GM19328 (cell line): ENCODE results near the gene TSPOAP1.

Experiments
- ATAC-seq: cut with Tn5 transposase; IDR thresholded peaks from one replicate; pipeline ENCODE4 v1.9.1; 2021; ENCODE audit warnings: mild to moderate bottlenecking, moderate library complexity; ENCODE audit not compliant: unreplicated experiment

The TSPOAP1 gene

DNA sequence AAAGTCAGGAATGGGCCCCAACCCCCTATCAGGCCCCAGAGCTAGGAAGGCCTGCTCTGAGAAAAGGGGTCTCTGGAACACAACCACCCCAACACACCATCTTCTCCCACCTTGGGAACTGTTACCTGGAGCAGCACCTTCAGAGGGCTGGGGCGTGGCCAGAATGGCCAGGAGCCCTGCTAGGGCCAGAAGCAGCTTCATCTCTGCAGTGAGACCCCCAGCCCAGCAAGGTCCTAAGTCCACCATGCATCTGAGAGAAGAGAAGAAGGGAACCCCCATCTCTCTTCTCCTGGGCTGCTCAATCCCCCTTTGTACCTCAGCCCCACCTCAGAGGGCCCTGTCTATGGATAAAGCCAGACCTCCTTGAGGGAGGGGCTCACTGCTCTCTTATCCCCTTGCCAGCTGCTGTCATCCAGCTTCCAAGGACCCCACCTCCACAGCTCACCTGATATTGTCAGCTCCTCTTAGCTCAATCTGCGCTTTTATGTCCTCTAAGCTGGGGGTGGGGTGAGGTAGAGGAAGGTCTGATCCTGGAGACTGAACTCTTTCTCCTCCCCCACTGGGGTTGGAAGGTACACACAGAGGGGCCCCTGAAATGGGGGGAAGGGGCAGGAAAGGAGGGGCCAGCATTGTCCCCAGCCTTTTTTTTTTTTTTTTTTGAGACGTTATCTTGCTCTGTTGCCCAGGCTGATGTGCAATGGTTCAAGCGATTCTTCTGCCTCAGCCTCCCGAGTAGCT lies 47.9 kb downstream of the TSPOAP1 start, which contains the start of gene MPO:
TSS of gene MPO (minus strand) at position 456 of the 738 bp plus-strand sequence. CDS start at position 279, 177 bp downstream.
- no peak for ATAC-seq

DNA sequence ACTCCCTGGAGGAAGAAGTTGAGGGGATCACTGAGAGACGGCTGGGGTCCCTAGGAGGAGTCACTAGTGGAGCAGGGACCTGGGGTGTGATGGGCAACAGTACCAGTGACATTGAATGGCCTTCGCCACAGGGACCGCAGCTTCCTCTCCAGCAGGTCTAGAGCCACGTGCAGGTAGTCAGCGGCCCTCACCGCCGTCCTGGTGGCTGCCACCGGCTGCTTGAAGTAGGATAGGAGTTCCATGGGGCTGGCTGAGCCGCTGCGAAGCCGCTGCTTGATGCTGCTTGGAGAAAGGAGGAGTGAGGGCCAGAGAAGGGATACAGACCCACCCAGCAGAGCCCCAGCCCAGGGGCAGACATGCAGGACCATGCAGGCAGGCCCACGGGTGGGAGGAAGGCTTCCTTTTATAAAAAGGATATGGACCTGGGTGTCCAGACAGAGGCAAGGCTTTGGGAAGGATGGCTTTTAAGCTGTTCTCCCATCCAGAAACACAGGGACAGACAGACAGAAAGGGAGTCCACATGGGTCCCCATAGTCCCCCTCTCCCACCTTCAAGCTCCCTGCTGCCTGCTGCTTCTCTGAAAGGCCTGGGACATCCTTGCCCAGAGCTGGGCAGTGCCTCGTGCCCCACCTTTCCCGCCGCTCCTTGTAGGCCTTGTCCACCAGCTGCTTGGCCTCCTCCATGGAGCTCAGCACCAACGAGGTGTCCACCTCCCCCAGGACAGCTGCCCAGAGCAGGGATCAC lies 48.7 kb downstream of the TSPOAP1 start:
- ATAC-seq = no peak

DNA sequence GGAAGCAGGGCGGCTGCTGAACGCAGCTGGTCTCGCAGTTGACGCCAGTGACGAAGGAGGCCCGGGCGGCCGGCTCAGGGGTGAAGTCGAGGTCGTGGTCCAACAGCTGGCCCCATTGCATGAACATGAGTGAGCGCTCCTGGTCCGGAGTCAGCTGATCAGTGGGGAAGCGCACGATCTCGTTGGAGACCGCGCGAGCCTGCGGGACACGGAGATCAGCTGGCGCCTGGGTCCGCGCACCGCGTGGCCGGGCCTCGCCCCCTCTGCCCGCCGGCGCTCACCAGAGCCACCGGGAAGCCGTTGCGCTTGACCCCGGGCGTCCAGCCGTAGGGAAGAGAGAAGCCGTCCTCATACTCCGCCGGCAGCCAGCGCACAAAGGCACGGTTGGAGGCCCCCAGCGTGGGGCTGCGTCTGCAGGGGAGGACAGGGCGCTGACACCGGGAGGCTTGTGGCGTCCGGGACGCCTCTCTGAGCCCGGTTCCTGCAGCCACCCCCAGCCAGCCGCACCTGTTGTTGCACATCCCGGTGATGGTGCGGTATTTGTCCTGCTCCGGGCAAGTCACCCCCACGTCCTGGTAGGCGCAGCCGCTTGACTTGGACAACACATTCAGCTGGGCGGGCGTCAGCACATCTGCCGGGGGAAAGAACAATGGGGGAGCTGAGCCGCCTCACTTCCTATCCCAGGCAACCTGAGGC lies 49.4 kb downstream of the TSPOAP1 start:
- ATAC-seq = no peak

DNA sequence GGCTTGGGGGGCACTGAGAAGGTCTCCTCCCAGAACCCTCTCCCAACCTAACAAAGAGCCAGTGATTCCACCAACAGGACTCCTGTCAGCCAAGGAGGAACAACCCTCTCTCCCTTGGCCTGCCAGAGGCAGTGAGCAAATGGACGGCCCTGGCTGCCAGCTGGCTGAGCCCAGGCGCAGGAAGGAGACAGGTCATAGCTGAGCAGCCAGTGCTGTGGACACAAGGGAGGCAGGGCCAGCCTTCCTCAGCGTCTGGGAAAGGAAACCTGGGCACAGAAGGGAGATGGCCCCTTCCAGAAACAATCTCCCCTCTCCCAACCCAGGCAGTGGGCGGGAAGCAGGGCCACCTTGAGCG lies 50.0 kb downstream of the TSPOAP1 start:
- ATAC-seq = no peak

DNA sequence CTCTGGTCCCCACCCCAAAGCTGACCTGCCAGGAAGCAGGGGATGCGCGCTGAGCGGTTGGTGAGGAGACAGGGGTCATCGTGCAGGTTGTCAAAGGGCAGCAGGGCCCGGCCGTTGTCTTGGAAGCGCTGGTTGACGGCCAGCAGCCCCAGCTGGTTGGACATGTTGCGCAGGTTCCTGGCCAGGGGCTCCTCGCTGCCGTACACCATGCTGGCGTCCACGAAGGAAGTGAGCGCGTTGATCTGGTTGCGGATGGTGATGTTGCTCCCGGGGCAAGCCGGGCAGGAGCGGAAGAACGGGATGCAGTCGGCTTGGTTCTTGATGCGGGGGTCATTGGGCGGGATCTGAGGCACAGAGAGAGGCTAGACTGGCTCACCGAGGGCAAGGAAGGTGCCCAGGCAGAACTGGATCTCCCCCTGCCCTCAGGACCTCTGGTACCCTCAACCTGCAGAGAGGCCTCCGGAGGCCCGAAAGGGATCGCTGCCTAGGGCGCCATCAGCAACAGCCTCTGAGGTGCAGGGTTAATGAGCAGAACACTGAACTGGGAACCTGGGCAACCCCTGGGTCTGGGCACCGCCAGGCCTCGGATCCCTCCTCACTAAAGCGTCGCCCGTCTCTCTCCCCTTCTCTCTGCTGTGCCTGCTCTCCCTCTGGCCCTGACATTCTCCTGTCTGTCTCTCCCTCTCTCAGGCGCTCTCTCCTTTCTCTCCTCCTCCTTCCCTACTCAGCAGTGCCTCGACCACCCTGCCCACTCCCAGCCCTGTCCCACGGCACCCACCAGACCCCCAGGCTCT lies 50.6 kb downstream of the TSPOAP1 start:
- ATAC-seq = no peak

DNA sequence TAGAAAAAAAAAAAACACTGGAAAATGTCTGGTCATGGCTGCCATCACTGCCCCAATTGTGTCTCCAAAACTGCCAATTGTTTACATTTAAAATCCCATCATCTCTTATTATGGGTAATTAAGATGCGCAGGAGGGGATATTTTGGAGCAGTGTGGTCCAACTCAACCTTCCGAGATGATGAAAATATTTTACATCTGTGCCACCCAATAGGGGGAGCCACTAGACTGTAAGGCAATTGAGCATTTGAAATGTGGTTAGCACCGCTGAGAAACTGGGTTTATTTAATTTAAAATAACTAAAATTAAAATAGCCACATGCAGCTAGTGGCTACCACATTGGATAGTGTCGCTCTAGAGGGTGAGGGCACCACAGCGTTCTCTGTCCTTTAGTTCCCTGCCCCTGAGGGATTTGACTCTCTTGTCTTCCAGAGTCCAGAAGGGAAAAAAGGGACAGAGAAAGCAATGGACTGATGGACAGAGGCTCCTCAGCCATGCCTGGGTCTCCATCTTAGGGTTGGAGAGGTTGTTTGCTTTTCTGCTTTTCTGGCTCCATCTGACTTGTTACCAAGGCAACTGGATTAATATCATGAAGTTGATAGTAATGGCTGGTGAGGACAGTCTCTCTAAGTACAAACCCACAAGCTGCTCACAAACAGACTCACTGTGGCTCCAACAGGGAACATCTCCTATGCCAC lies 51.3 kb downstream of the TSPOAP1 start:
- ATAC-seq = no peak

DNA sequence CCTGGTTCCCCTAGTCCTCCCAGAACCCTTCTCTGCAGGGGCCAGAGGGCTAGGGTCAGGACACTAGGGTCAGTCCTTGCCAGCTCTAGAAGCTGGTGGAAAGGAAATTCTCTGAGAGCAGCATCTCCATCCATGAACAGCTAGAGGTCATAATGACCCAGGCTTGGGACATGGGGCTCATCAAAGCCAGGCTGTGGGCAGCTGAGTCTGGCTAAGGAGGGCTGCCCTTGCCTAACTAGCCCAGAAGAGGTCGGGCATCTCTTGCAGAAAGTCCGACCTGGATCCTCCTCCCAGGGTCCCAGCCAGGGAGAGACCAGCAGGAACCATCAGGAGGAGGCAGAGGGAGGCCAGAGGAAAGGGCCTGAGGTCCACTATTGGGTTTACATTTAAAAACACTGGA lies 52.2 kb downstream of the TSPOAP1 start:
- no peak for ATAC-seq

DNA sequence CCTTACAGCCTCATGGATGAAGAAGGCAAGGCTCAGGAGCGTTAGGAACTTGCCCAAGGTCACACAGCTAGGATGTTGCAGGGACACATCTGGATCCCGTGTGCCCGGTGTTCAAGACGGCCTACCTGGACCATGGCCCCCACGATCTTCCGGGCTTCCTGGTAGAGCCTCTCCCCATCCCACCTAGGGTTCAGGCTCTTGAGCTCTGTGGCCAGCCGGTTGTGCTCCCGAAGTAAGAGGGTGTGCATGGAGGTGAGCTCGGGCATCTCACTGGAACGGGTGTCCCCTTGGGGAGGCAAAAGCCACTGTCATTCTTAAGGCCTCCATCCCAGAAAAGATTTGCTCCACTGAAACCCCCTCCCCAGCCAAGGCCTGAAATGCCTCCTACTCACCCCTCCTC lies 53.2 kb downstream of the TSPOAP1 start:
- no peak for ATAC-seq

DNA sequence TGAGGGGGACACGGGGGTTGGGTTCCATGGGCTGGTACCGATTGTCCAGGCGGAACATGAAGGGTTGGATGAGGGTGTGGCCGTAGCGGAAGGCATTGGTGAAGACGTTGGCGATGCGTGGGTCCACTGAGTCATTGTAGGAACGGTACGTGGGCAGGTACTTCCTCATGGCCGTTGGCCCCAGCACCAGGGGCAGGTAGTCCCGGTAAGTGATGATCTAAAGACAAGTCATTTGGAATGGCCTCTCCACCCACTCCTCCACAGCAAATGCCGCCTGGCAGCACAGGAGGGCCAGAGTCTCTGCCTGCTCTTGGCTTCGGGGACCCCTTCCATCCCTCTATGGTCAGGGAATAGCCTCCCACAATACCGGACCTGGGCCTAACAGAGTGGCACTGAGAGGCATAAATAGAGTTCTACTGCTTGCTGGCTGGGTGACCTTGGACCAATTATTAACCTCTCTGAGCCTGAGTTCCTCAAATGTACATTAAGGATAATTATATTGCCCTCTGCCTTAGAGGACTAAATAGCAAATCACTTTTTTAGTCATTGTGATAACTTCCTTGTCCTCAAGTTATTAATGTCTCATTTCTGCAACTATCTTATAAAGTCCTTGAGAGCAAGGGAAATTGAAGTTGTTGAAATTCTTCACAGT lies 55.0 kb downstream of the TSPOAP1 start:
- ATAC-seq = no peak

DNA sequence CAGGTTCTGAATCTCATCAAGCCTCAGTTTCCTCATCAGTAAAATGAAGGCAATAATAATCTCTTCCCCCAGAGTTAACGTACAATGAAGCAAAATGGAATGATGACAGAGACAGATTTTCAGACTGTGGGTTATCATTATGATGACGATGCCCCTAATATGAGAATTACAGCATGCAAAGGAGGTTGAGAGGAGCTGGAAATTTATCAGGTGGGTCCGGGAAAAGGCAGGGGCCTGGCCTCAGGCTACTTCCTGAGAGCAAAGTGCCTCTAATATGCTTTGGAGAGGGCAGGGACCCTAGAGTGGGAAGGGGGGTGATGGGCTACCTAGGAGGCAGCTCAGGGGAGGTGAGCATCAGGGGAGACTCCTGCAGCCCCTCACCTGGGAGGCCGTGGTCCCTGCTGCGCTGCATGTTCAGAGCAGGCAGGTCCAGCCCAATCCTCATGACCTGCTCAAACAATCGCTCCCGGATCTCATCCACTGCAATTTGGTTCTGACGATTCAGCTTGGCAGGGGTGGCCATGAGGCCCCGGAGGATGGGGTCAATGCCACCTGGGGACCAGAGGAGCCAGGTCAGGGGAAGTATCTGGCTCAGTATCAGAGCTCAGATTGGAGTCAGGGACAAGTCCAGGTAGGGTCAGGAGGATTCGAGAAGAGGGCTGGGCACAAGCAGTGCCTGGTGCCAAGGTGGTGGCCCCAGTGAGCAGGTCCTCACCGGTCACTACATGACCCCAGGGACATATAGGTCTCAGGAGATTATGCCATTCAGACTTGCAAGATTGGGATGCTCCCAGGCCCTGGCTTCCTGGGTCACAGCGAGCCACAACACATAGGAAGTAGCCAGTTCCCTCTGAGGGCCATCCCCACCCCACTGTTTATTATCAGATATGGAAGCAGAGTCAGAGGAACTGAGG lies 56.0 kb downstream of the TSPOAP1 start:
- no peak for ATAC-seq

DNA sequence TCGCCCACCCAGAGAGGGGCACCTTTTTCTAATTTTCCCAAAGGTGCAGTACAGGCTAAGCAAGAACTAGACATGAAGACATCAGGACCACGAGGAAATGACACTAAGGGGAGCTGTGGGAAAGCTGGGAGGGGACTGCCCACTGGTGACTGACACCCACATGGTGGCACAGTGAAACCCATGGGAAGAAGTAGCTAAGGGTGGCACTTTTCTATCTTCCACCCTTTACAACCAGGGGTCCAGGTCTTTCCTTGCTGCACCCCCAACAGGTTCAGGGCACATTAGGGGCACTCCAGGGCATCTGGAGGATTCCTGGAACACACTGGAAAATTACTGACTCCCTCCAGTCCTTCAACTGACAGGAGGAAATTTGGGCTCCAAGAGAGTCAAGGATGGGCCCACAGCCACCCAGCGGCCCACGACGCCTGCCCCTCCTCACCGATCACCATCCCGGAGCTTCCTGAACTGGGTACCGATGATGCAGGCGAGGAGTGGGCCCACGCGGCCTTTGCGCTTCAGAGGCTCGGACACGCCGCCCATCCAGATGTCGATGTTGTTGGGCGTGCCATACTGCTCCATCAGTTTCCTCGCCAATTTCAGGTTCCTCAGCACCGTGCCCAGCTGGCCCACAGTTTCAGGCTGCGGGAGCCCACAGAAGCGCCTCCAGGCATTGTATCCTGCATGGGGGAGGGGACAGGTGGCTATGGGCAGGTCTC lies 57.2 kb downstream of the TSPOAP1 start:
- no peak for ATAC-seq

DNA sequence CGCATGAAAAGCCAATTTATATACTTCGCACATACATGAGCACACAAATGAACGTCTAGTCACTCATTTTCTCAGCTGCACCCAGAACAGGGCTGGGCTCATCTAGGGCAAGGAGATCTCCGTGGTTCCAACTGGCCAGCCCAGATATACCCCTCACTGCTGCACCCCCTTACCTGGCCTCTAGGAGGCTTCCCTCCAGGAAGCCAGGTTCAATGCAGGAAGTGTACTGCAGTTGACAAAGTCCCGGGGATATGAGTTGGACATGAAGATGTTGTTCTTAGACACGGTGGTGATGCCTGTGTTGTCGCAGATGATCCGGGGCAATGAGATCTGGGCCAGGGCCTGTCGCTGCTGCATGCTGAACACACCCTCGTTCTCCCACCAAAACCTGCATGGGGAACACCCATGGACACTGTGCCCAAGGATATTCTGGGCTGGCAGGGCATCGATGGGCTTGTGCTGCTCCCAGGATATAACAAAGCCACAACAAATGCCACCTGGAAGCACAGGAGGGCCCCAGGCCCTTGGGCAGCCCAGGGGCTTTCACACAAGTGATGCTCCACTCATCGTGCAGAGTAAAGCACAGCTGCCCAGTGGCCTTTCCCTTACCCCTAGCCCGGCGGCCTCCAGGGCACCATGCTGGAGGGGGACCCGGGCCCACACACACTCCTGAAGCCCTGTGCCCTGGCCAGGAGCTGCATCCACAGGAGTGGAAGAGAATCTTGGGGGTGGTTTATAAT lies 57.9 kb downstream of the TSPOAP1 start:
- ATAC-seq = no peak

DNA sequence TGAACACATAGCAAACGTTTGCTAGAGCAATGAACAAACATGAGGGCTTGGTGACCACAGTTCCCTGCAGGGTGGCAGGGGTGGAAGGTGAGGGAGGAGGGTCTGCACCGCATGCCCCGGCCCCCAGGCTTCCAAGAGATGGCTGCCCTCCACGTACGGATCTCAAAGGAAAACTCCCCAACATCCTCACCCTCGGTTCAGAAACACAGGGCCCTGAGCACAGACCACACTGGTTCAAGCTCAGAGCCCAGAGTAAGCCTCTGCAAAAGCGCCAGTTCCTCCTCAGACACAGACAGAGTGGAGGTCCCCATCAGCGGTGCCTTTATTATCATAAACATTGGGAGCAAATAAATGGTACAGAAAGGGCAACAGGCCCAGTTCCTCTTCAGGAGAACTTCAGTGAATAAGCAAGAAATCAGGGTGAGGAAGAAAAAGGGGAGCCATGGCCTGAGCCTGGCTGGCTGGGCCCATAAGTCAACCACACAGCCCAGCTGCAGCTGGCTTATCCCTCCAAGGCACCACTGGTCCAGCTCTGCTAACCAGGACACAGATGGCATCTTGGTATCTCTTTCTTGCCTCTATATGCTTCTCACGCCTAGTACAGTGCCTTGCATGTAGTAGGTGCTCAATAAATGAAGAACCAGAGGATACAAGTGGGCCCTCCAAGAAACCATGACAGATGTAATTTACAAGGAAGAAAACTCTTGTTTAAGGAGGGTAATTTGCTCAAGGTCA lies 58.9 kb downstream of the TSPOAP1 start:
- no peak for ATAC-seq

DNA sequence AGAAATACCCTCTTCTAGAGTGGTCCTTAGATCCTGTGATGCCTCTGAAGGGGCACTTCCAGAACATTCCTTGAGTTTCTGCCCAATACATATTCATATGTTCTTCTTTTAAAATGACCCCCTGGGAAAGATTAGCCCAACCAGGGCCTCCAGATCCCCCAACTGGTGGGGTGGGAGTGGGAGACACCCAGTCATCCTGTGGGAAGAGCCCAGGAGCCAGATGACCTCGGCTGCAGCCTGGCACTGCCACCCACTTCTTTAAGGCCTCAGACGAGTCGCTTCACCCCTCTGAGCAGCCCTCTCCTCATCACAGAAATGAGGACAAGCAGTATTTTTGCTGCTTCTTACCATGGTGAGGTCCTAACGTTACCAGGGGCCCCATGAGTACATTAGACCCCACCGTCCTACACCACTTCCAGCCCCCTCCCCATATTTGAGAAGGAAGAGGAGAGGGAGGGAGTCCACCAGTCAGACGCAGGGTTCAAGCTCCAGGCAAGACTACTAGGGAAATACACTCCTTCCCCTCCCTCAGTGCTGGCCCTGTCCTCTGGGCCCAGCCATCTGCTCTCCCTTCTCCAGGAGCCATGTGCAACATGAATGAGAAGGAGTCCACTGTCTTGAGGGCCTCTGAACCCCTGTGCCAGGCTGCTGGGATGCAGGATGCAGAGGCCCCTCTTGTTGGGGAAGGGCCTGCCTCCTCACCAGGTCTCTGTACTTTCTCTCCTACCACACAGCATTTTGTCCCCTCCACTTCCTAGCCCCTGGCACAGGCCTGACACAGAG lies 59.6 kb downstream of the TSPOAP1 start:
- ATAC-seq = no peak

DNA sequence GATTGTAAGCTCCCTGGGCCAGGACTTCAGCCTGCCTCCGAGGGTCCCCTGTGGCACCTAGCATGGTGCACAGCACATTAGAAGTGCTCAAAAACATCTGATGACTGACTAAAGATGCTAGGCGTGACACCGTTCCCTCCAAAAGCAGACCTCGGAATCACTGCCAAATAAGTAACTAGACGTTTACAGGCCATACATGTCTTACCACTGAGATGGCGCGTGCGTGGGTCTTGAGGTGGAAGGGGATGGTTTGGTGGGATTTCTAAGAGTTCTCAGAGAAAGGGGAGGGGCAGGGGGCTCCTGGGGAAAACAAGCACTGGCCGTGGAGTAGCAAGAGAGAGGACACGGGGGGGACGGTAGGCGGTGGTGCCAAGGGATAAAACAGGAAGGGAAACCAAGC lies 60.3 kb downstream of the TSPOAP1 start:
- ATAC-seq = no peak
